ENCODE measurements around the gene FABP1. TPM values are rescaled to one million over a fixed set of nuclear protein-coding genes. Genes with fewer than 3 reads are reported as not detected.

FABP1 gene
- not detected for total RNA-seq

DNA sequence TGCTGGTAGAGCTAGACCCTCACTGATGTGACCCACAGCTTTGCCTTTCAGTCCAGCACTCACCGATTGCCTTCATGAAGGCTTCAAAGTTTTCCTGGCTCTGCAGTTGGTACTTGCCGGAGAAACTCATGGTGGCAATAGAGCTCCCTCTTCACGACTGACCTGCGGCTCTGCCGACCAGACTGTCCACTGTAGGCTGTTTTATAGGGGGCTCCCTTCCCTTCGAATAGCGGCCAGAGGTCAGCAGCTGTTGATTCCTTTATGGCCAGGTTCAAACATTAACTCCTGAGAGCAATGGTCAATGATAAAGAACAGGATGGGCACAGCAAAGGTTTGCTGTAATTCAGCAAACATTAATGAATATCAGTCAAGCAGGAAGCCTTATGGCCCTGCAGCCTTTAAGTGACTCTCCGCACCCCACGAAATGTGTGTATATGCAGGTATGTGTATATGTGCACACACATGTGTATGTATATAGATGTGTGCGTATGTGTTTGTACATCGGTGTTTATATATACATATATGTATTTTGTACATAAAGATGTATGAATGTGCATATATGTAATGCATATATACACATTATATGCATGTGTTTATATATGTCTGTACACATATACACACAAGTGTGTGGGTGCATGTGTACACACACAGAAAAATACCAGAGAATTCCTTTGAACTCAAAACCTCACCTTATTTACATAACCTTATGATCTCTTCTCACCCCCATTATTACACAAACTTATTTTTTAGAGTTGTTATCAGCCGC, at the start of gene FABP1:
Gene FABP1 (minus strand): TSS at position 175 of the 766 bp plus-strand sequence. CDS start 45 bp downstream, at position 130.
- ATAC-seq (no peak), DNase-seq (ENCODE audit: low spot score in 2 of 2) (no peak)
- no peaks in the 10 kb centered on the region for H3K9me3 Mint-ChIP-seq
- no peaks in the 10 kb centered on the region for H3K36me3 Mint-ChIP-seq
- no peak within 1 kb of the TSS for H3K27ac Mint-ChIP-seq

DNA sequence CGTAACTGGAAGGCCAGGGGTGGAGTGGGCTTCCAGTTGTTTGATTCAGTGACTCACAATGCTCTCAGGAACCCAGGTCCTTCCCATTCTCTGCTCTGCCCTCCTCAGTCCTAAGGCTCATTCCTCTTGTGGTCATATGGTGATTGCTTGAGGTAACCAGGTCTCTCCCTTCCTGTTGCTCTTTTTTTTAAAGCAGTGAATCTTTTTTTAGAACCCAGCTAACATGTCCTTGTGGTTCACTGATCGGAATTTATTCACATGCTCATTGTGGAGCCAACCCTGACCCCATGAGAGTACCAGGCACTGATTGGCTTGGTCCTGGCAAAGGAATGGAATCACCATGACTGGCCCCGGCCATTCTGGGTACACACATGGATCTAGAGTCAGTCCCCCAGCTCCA, 49.7 kb upstream of the FABP1 start:
- ATAC-seq: no peak
- no peak for DNase-seq (ENCODE audit: low spot score in 2 of 2)
- Mint-ChIP-seq H3K27ac (no peak overlapping the region), H3K9me3 (peaks cover 0 to 4% of the 10 kb centered on the region in 2 donors), H3K36me3 (peaks cover under 1 to 9% of the 10 kb centered on the region in 2 donors)

DNA sequence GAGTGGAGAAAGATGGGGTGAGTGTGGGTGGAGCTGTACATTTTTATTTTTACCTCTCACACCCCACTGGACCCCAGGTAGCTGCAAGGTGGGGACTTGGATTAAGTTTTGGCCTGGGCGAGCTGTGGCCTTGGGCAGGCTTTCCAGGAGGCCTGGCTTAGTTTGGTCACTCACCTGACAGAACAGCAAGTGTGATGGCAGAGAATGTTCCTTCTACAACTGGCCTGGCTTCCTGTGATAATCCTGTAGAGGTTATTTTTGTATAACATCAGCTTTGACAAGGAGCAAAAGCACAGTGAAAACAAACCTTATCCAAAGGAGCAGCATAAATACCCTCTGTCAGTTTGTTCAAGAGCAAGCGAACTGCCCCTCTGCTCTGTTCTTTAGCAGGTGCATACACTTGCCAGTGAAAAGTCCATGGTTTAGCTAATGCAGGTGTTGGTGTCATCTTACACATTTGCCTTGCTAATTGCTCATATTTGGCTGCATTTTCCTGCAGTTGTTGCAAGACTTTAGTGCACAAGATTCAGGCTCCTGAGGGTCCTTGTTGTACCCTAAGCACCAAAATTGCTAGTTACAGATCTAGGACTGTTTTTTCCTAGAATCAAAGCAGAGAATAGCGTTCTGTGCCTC, 48.6 kb upstream of the FABP1 start:
- Mint-ChIP-seq H3K27ac (no peak overlapping the region), H3K9me3 (peaks cover 0 to 2% of the 10 kb centered on the region in 2 donors), H3K36me3 (no peaks in the 10 kb centered on the region)
- DNase-seq (ENCODE audit: low spot score in 2 of 2): no peak
- ATAC-seq: no peak

DNA sequence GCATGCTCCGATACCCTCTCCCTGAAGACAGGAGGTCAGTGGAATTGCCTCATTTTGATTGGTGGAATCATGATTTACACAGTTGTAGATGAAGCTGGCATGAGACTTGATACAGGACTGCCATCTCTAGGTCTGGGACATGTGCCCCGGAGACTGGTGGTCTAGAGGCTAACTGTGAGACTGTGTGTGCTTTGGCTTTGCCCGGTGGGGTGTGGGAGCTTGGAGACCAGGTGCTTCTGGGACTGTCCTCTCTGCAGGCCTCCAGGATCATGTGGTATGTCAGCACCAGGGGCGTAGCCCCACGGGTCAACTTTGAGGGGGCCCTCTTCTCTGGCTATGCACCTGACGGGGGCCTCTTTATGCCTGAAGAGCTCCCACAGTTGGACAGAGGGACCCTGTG, 45.0 kb upstream of the FABP1 start:
- Mint-ChIP-seq H3K9me3 (peaks cover 0 to 5% of the 10 kb centered on the region in 2 donors), H3K27ac (no peak overlapping the region), H3K36me3 (peaks cover 0 to 7% of the 10 kb centered on the region in 2 donors)
- ATAC-seq (no peak), DNase-seq (ENCODE audit: low spot score in 2 of 2) (no peak)

DNA sequence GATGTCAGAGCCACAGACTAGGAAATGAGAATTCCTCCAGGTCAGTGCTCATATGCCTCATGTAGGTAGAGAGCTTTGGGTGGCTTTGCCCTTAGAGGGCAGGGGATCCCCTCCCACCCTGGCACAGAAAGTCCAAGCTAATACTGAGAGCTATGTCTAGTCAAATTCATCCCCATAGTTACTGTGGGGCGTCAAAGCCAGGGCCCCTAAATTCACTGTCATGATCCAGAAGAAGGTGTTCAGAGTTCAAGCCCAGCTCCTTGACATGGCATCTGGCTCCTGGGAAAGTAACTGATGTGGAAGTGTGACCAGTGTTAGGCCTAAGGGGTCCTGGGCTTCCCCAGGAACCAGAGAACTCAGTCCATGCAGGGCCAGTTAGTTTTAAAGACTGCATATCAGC, 44.1 kb upstream of the FABP1 start:
- H3K9me3 Mint-ChIP-seq: peaks cover 0 to 5% of the 10 kb centered on the region in 2 donors
- DNase-seq (ENCODE audit: low spot score in 2 of 2) (no peak), ATAC-seq (no peak)
- peaks cover 0 to 7% of the 10 kb centered on the region in 2 donors for H3K36me3 Mint-ChIP-seq
- H3K27ac Mint-ChIP-seq: no peak overlapping the region

DNA sequence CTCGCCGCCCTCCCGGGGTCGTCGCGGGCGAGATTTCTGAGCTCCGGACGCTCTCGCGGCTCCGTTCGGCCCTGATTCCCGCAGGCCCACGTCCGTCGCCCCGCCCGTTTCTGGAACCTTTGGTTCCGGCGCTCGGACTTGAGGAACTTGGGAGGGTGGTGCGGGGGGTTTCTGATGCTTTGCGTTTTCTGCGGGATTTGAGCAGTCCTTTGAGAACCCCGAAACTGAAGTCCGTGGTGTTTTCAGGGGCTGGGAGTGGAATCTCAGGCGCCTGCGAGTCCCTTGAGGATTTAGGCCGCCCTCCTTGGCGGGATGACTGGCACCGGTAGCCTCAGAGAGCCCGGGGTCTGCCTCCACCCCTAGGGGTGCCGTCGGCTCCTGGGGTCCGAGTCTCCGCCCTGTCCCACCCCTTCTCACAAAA, 42.6 kb upstream of the FABP1 start:
- peak overlapping the region; percentile 29 to 77 for H3K27ac Mint-ChIP-seq
- DNase-seq (ENCODE audit: low spot score in 2 of 2) (no peak), ATAC-seq (peak in 1 of 2 donors; percentile 9)
- H3K9me3 Mint-ChIP-seq: peaks cover 0 to 5% of the 10 kb centered on the region in 2 donors
- peaks cover 0 to 7% of the 10 kb centered on the region in 2 donors for H3K36me3 Mint-ChIP-seq

DNA sequence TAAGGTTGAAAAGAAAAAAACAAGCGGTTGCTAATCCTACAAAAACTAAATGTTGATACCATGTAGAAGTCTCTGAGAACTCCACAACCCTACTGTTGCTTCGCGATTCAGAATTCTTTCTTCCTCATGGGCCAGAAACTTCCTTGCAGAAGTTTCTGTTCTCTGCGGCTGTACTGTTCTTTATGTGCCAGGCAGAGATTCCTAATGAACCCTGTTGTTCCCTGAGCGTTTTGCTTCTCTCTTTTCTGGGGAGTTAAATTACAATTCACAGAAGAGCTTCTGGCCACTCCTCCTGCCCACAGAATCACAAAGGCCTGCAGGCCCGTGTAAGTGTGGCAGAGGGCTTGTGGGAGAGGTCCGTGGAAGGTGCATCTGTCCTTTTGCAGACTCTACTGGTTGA, 40.5 kb upstream of the FABP1 start:
- DNase-seq (ENCODE audit: low spot score in 2 of 2): no peak
- Mint-ChIP-seq H3K36me3 (peaks cover 0 to 7% of the 10 kb centered on the region in 2 donors), H3K9me3 (peaks cover 0 to 5% of the 10 kb centered on the region in 2 donors), H3K27ac (no peak overlapping the region)
- no peak for ATAC-seq

DNA sequence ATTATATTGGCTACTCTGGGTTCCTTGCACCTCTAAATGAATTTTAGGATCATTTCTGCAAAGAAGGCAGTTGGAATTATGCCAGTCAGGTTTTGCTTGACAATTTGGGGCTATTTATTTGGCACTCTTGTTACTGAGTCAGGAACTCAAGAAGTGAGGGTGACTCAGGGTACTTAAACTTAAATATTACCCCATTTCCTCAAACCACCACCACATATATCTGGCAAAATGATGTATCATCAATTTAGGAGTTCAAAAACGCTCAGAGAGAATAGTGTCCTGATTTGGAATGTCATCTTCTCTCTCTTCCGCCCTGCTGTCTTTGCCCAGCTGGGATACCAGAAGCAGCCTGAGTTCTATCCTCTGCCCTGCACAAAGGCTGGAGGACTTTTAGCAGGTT, 39.9 kb upstream of the FABP1 start:
- H3K9me3 Mint-ChIP-seq: peaks cover 0 to 5% of the 10 kb centered on the region in 2 donors
- H3K36me3 Mint-ChIP-seq: peaks cover 0 to 7% of the 10 kb centered on the region in 2 donors
- ATAC-seq (no peak), DNase-seq (ENCODE audit: low spot score in 2 of 2) (no peak)
- H3K27ac Mint-ChIP-seq: no peak overlapping the region

DNA sequence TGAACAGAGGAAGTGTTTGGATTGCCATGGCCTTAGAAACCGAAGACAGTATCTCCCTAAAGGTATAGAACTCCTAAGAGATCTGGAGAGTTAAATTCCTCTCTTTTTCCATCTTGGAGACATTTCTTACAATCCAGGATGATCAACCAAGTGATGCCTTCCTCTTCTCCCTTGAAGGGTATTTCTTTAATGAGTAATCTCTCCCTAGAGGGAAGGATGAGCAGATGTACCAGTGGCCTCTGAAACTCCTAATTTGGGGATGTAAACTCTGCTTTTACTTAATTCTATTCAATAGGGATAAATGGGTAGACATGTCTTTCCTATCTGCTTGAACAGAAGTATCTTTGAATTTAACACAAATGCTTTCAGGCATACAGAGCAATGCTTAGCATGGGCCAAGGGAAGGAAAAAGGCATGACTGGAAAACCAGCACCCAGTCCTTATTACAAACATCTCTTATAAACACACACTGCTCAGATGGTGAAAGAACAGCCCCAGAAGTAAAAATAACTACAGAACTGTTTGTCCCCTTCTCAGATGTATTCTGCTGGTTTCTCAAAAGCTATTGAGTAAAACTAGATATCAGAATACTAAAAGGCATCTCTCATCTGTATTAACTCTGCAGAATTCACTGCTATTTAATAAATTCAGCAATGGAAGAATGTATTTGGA, 37.6 kb upstream of the FABP1 start:
- H3K9me3 Mint-ChIP-seq: no peaks in the 10 kb centered on the region
- no peak overlapping the region for H3K27ac Mint-ChIP-seq
- DNase-seq (ENCODE audit: low spot score in 2 of 2): no peak

DNA sequence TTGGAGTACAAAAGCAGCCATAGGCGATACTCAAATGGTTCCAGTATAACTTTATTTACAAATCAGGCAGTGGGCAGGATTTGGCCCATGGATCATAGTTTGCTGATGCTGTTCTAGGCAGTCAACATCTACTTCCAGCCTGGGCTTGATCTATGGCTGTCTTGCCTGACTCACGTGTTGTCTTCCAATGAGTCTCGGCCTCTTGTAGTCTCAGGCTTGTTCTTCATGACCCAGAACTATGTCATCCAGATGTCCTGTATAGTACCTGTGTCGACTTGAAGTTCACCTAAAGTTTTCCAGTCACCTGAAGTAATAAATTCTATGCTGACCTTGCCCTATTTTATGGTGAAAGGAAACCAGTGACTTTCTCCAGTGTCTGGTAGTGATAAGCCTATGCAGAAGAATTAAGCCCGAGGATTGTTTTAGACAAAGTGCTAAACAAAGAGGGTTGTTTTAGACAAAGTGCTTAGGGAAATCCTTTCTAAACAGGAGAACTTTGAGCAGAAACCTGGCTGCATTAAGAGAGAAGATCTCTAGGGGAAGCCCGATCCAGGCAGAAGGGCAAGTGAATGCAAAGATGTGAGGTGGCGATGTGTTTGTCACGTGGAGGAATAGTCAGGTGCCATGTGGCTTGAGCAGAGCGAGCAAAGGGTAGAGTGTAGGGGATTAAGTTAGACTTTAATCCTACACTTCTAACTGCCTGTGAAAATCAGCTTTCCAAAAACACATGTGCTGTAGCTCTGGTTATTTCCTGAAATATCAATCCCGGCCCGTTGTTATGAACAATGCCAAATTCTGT, 33.8 kb upstream of the FABP1 start:
- Mint-ChIP-seq H3K9me3 (no peaks in the 10 kb centered on the region), H3K36me3 (no peaks in the 10 kb centered on the region), H3K27ac (no peak overlapping the region)
- DNase-seq (ENCODE audit: low spot score in 2 of 2) (no peak), ATAC-seq (no peak)

More for the DNA sequence above, 37.6 kb upstream of the FABP1 start:
- ATAC-seq: no peak
- no peaks in the 10 kb centered on the region for H3K36me3 Mint-ChIP-seq

DNA sequence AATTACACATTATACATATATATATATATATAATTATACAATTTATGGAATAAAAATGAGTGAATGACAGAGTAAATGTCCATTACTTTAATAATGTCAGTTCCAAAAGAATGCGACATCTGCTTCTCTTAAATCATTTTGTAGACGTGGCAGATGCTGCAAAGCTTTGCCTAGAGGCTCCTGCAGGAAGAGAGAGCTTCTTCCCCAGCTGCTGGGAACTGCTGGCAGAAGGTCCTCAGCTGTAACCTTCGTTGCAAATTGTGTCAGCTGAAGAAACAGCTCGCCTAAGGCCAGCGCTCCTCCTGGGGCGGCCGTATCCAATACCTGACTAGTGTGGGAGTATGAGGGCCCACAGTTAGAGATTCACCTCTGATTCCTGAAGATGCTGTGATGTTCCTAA, 32.7 kb upstream of the FABP1 start:
- no peak for DNase-seq (ENCODE audit: low spot score in 2 of 2)
- Mint-ChIP-seq H3K36me3 (no peaks in the 10 kb centered on the region), H3K27ac (no peak overlapping the region), H3K9me3 (no peaks in the 10 kb centered on the region)
- ATAC-seq: no peak

DNA sequence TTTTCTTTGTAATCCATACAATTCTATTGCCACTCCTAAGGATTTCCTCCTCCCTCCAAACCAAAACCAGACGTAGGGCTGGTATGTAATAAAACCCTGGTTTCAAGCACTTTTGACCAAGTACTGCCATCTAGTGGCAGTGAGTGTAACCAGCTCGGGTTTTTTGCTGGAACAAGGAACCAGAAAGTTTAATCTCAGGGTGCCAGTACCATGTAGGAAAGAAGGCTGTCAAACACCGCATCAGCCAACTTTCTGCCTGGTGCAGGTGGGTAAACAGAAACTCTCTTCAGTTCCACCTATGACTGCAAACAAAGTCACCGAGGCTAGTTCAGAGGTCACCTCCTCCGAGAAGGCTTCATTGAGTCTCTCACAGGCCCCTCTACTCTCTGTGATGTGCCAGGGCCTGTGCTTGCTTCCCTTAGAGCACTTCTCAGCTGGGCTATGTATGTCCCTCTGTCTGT, 32.1 kb upstream of the FABP1 start:
- ATAC-seq: peak; percentile 40 to 76
- H3K36me3 Mint-ChIP-seq: no peaks in the 10 kb centered on the region
- DNase-seq (ENCODE audit: low spot score in 2 of 2): peak in 1 of 2 donors; percentile 60
- H3K9me3 Mint-ChIP-seq: no peaks in the 10 kb centered on the region
- H3K27ac Mint-ChIP-seq: no peak overlapping the region

DNA sequence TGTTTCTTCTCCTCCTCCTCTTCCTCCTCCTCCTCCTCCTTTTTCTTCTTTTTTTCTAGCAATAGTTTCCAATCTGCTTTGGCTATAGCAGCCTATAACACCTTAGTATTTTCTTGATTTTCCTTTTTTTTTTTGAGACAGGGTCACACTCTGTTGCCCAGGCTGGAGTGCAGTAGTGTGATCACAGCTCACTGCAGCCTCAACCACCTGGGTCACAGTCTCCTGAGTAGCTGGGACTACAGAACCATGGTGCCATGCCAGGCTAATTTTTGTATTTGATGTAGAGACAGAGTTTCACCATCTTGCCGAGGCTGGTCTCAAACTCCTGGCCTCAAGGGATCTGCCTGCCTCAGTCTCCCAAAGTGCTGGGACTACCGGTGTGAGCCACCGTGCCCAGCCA, 31.6 kb upstream of the FABP1 start:
- H3K27ac Mint-ChIP-seq: no peak overlapping the region
- no peaks in the 10 kb centered on the region for H3K36me3 Mint-ChIP-seq
- H3K9me3 Mint-ChIP-seq: no peaks in the 10 kb centered on the region
- DNase-seq (ENCODE audit: low spot score in 2 of 2) (no peak), ATAC-seq (no peak)

DNA sequence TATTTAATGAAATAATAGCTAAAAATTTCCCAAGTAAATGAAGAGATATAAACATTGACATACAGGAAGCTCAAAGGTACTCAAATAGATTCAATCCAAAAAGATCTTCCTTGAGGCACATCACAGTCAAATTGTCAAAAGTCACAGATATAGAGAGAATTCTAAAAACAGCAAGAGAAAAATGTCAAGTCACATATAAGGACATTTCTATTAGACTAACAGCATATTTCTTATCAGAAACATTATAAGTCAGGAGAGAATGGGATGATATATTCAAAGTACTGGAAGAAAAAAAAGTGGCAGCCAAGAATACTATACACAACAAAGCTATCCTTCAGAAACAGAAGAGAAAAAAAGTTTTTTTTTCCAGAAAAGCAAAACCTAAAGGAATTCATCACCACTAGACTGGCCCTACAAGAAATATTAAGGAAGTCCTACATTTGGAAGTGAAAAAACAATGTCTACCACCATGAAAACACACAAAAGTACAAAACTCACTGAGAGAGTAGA, 21.1 kb upstream of the FABP1 start:
- peaks cover 26 to 38% of the 10 kb centered on the region in 2 donors for H3K9me3 Mint-ChIP-seq
- H3K27ac Mint-ChIP-seq: no peak overlapping the region
- ATAC-seq: no peak

DNA sequence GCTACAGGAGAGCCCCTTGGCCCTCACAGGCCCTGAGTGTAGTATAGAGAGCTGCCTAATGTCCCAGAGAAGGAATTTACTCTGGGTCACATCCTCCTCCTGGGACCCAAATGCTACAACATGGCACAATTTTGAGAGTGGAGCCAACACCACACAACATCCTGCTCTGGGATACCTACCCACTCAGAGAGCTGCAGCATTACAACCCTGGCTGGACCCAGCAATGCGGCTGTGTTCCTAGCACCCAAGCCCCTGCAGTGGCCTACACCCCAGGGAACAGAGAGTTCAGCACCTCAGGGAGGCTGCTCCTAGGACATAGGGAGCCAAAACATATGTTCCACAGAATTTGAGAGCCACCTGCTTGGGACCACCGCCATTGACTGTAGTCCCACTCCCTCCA, 19.3 kb upstream of the FABP1 start:
- H3K9me3 Mint-ChIP-seq: peaks cover 22 to 29% of the 10 kb centered on the region in 2 donors

More for the DNA sequence above, 21.1 kb upstream of the FABP1 start:
- H3K36me3 Mint-ChIP-seq: peaks cover 23 to 29% of the 10 kb centered on the region in 2 donors
- no peak for DNase-seq (ENCODE audit: low spot score in 2 of 2)

DNA sequence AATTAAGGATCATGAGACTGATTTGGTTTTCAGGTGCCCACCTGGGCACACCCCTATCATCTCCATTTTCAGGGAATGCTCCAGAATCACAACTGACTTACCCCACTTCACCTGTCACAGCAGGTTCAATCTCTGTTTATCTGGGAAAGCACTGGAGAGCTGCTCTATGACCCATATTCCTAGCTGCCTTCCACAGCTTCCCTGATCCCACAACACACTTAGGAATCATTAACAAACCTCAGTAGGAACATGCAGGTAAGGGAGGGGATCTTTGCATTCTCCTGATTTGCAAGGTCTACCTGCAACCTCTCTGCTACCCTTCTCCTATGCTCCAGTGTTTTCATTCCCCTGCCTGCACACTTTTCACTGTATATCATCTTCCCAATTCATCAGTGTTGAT, 18.7 kb upstream of the FABP1 start:
- Mint-ChIP-seq H3K36me3 (peaks cover 12 to 17% of the 10 kb centered on the region in 2 donors), H3K27ac (peak overlapping the region in 1 of 2 donors; percentile 61), H3K9me3 (peaks cover 21 to 24% of the 10 kb centered on the region in 2 donors)
- no peak for DNase-seq (ENCODE audit: low spot score in 2 of 2)
- no peak for ATAC-seq

More for the DNA sequence above, 19.3 kb upstream of the FABP1 start:
- Mint-ChIP-seq H3K36me3 (peaks cover 14 to 21% of the 10 kb centered on the region in 2 donors), H3K27ac (no peak overlapping the region)
- no peak for ATAC-seq
- DNase-seq (ENCODE audit: low spot score in 2 of 2): no peak
